Astrocyte of the cerebellum (primary cell): ENCODE measurements around the gene WDR59.

Source experiments
- DNase-seq: peaks from one replicate; pipeline ENCODE4 v3.0.0-alpha.2; 2011; ENCODE audit warnings: low read depth
- H3K4me3 ChIP-seq: 2 replicates; pipeline ENCODE4 v1.5.1; 2011; ENCODE audit warnings: mild to moderate bottlenecking, low read depth, low read length, moderate library complexity
- in situ Hi-C: cut with HindIII; loops from 2 replicates; pipeline ENCODE4 v1.10.0; 2017; ENCODE audit warnings: low sequenced_read_pairs
- TF ChIP-seq, protein P1 (sequence below): IDR thresholded peaks from 2 replicates; pipeline ENCODE4 v1.5.1; 2012; ENCODE audit warnings: low read length, low read depth, moderate library complexity, mild to moderate bottlenecking; ENCODE audit errors: missing control alignments

Gene WDR59

DNA sequence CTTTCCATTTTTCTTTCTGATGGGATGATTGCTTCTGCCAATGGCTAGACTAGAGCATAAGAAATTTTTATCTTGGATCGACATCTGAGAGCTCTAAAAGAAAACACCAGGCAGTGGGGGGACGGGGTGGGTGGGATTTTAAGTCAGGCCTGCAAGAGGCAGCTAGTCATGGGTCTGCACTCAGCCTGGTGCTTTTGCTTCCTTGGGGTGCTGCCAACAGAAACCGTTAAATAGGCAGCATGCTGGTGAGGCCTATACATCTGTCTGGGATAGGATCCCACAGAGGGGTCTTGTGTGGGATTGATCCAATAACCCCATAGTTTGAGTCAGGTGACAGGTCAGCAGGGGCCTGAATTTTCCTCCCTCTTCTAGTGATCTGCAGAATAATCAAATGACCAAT lies 40.8 kb upstream of the WDR59 start:
- no peak overlapping the region for H3K4me3 ChIP-seq
- TF ChIP-seq, protein P1, sequence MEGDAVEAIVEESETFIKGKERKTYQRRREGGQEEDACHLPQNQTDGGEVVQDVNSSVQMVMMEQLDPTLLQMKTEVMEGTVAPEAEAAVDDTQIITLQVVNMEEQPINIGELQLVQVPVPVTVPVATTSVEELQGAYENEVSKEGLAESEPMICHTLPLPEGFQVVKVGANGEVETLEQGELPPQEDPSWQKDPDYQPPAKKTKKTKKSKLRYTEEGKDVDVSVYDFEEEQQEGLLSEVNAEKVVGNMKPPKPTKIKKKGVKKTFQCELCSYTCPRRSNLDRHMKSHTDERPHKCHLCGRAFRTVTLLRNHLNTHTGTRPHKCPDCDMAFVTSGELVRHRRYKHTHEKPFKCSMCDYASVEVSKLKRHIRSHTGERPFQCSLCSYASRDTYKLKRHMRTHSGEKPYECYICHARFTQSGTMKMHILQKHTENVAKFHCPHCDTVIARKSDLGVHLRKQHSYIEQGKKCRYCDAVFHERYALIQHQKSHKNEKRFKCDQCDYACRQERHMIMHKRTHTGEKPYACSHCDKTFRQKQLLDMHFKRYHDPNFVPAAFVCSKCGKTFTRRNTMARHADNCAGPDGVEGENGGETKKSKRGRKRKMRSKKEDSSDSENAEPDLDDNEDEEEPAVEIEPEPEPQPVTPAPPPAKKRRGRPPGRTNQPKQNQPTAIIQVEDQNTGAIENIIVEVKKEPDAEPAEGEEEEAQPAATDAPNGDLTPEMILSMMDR, result no peak
- in situ Hi-C loops, result no loop called here
- no peak for DNase-seq

DNA sequence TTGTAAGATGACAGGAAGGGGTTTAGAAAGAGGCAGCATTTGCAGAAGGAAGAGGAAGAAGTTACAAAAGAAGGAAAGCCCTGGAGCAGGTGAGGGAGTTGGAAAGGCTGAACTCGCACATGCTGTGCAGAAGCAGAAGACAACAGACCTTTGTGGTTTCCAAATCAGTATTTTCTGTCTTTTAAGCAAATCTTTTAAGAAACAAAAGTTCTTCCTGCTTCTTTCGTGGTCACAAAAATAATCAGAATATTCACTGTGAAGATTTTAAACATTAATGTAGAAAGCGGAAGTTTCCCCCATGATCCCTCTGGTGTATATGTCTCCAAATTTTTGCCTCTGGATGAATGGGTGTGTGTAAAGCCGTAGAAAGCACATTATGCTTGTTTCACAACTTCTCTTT lies 39.7 kb upstream of the WDR59 start:
- in situ Hi-C loops, result no loop called here
- H3K4me3 ChIP-seq, result no peak overlapping the region
- no peak for DNase-seq
- TF ChIP-seq, protein P1, result no peak

DNA sequence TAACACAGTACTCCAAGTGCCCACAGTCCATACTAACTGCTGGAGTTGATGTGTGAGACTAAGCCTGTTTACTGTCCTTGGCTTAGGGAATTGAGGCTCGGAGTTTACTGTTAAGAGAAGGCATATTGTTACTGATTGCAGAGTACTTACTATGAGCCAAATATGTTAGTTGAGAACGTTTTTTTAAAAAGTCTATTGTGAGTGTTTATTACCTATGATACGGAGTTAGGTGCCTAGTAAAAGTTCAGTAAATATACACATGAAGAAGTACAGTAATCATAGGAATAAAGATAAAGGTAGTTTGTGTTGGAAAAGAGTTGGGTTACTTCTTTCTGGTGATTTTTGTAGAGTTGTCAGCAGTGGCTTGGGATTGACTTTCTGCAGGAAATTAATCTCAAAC lies 39.3 kb upstream of the WDR59 start:
- in situ Hi-C loops, result no loop called here
- DNase-seq, result no peak
- H3K4me3 ChIP-seq, result no peak overlapping the region
- TF ChIP-seq, protein P1, result no peak

DNA sequence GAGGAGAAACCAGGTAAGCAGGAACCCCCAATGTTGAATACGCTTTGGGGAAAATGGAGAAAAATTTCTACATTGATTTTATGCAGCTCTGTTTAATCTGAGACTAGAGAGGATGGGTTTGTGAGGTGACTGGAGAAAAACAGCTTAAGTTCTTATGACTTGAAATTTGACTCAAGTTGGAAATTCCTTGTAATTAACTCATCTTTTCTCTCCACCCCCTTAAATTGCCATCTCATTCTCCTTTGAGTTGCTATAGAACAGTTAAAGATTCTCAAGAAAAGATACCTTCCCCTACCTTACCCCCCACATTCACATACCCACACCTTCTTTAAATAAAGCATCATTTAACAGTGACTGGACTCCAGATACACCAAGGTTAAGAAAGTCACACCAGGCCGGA lies 38.1 kb upstream of the WDR59 start:
- no peak overlapping the region for H3K4me3 ChIP-seq
- no peak for DNase-seq
- TF ChIP-seq, protein P1, result no peak
- in situ Hi-C loops, result no loop called here

DNA sequence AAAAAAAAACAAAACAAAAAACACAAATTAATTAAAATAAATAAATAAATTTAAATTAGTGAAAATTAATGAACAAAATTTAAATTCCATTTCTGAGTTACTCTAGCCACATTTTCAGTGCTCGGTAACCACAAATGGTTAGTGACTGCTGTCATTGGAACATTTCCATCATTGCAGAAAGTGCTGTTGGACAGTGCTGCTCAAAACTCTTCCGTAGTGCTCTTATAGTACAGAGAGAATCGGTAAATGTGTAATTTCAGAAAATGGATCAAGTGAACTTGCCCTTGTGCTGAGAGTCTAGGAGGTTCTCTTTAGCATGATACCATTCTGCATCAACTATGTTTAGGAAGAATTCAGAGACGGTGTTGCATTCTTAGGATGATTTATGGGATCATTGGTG lies 37.6 kb upstream of the WDR59 start:
- TF ChIP-seq, protein P1, result no peak
- DNase-seq, result no peak
- in situ Hi-C loops, result no loop called here
- no peak overlapping the region for H3K4me3 ChIP-seq

DNA sequence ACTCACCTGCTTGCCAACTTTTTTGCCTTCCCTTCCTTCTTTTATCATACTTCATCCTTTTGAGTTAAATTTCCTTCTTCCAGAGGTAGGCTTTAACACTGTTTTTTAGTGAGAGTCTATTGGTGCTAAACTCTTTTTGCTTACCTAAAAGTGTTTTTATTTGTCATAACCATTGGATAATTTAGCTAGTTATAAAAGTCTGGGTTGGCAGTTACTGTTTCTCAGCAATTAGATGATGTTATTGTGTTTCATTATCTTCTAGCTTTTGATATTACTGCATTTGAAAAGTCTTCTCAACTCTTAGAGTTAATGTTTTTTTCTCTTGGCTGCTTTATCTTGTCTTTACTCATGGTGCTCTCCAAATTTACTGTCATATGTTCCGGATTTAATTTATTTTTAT lies 36.5 kb upstream of the WDR59 start:
- no peak overlapping the region for H3K4me3 ChIP-seq
- in situ Hi-C loops, result no loop called here
- no peak for DNase-seq
- TF ChIP-seq, protein P1, result no peak

DNA sequence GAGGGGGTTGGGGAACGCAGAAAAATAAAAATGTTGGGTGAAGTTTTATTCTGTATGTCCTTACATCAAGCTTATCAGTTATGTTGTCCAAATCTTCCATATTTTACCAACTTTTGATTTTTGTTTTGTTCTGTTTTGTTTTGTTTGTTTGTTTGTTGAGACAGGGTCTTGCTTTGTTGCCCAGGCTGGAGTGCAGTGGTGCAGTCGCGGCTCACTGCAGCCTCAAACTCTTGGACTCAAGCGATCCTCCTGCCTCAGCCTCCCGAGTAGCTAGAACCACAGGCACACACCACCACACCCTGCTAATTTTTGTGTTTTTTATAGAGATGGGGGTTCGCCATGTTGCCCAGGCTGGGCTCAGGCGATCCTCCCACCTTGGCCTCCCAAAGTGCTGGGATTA lies 34.7 kb upstream of the WDR59 start:
- in situ Hi-C loops, result no loop called here
- H3K4me3 ChIP-seq, result no peak overlapping the region
- TF ChIP-seq, protein P1, result no peak
- no peak for DNase-seq
